Stimulated activated CD8-positive, alpha-beta memory T cell treated with anti-CD3 and anti-CD28 coated beads, Interleukin-4, amount 100 ng/mL, for 48 hours (primary cell): ENCODE results near the gene SGIP1.
"Not testable (repeated sequence)": the region's sequence is repeated elsewhere in the genome, so short reads cannot be mapped to it uniquely, and the experiment has no call there.

Experiments used
- DNase-seq: peaks from one replicate; pipeline ENCODE4 v3.0.0-alpha.2; 2020

SGIP1 gene

DNA sequence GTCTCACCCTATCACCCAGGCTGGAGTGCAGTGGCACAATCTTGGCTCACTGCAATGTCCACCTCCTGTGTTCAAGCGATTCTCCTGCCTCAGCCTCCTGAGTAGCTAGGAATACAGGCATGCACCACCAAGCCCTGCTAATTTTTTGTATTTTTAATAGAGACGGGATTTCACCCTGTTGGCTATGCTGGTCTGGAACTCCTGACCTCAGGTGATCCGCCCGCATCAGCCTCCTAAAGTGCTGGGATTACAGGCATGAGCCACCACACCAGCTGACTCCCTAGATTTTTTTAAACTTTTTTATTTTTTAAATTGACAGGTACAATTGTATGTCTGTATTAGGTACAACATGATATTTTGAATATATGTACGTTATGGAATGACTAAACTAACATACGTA, 200.6 kb downstream of the SGIP1 start:
- DNase-seq: not testable (repeated sequence)

DNA sequence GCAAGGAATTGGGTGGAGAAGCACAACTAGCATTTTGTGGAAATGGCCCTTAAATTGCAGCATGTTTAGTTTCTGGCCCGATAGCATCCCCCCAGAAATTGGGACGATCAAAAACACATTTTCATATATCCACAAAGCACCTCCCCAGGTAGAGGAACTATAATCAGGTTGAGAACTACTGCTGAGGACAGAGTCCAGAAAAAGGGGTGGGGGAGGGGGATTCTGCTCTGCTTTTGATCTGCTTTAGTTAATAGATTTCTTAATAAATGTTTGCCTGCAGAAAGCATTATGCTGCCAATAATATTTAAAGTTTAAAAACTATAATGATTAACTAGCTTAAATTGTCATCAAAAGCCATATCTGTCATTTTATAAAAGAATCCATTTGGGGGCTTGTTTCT, 203.9 kb downstream of the SGIP1 start:
- DNase-seq: no peak

DNA sequence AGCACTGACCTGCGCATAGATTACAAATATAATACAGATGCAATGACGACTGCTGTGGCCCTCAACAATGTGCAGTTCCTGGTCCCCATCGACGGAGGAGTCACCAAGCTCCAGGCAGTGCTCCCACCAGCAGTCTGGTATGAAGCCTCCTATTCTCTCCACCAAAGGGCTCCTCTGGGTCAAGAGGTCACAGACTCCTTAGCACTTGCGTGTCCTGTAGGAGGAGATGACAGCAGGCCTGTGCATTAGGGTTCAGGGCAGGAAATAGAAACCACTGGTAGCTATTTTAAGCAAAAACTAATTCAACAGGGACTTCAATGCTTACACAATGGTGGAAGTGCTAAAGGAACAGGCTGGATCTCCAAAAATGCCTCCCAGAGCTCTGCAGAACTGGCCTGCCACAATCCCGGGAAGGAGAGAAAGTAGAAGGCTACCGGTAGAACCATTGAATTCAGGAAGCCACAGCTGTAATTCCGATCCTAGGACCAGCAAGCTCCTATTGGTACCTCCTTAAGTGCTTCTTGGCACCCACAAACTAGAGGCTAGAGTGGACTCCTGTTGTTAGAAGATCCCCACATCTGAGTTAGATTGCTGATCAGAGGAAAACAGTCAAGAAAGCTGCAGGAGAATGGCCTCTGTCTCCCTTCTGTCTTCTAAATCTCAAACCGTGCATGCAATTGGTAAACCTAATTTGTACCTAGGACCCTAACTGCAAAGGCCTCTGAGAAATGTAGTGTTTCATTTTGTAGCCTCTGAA, 205.6 kb downstream of the SGIP1 start:
- no peak for DNase-seq

DNA sequence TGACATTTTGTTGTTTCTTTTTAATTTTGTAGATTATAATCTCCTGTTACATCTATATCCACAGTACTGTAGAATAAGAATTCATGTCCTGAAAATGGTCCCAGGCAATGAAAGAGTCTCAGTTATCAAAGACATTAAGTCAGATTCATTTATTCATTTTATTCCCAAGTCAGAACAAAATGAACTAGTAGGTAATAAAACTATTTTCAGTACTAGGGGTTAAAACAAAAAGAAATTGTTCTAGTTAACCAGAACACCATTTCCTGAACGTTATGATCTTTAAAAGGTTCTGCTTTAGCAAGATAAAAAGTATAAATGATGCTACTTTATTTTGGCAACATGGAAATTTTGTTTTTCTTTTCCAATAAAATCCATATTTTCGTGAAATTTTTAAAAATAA, 211.5 kb downstream of the SGIP1 start:
- no peak for DNase-seq

DNA sequence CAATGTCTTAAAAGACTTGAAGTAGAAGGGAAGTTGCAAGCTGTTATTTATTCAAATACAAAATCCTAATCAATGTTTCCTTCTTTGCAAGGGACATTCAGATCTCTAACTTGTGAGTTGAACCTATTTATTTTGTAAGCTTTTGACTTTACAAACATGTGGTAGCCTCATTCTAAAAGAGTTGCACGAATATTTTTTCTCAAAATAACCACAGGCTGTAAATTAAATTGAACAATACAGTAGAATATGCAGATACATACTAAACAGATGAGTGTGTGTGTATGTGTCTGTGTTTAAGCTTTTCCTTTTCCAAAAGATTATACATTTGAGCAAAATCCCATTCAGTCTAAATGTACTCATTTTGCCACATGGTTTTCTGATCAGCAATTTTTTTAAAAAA, 213.5 kb downstream of the SGIP1 start:
- no peak for DNase-seq

DNA sequence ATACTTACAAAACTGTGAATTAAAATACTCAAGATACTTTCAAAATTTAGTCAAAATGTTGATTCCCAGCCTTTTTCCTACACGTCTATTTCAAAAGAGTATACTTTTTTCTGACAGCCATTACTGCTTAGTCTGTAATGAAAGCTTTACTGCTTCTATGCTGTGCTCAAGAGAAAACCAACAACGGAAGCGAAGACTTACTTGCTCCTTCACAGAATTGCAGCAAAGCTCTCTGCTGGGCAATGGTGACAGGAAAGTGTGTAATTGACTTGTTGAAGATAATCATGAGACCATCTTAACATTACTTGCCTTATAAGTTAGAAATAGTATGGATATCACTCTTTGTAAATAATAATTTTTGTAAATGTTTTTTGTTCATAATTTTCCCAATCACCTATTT, 216.6 kb downstream of the SGIP1 start:
- DNase-seq: no peak

DNA sequence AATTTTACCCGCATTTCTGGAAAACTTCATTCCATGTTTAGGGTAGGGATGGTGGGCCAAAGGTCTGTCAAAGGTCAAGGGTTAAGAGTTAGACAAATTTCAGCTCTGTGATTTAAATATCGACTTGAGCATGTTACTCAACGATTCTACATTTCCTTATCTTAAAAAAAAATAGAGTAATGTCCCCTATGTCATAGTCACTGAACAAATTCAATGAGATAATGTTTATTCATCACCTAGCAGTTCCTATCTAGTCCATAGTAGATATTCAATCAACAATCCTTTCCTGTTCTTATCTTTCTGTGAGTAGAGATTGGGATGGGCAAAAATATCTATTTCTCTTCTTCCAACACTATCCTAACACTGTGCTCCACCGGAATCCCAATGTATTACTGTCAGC, 217.2 kb downstream of the SGIP1 start:
- no peak for DNase-seq

DNA sequence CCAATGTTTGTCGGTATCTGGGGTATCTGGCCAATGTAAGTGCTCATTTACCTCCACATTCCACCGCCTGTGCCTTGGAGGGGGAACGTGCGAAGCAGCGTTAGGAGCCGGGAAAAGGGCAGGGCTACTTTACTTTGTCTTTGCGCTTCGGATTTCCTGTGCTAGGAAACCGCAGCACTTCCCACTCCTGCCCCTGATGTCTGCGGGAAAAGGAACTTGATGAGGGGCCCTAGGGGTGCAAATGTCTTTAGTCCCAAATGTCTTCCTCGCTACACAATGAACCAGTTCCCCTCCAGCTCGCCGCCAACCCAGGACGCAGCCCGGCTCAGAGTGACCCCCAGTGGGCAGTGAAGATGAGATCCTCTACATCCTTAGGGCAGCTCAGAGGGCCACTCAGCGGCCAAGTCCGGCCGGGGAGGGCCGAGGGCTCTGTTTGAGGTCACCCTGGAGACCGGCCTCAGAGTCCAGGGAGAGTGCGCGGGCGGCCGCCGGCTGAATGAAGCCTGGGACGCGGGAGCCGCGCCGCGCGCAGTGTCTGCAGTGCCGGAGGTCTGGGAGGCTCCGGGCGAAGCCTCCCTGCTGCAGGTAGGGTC, 218.1 kb downstream of the SGIP1 start, which contains the start of gene DYNLT5:
DYNLT5 (plus strand) TSS at position 460 of the 593 bp plus-strand sequence. CDS start 2,200 bp downstream, outside the sequence.
- DNase-seq: no peak

DNA sequence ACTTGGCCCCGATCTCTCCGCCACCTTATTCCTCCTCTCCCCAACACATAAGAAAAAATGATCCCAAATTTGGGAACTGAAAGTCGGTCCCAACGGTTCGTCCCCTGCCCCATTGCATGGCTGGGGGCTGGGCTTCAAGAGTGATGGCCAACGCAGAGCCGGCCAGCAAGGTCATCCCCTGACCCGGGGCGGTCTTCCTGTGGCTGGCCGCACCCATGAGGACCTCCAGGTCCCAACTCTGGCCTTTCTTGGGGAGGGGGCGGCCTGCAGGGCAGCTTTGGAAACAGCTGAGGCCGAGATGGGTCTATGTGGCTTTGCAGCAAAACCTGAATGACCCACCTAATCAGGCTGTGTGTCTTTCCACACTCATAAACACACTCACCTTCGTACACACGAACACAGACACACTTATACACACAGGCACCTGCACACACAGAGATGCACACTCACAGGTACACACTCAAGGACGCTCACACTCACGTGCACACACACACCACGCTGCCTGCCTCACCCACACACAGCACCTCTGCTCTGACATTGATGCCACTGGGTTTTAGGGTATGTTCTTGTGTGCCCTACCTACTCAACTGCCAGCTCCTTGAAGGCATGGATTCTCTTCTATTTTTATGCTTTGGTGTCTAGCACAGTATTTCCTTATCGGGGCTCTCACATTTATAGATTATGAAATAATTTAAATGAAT, 218.9 kb downstream of the SGIP1 start:
- DNase-seq: no peak

DNA sequence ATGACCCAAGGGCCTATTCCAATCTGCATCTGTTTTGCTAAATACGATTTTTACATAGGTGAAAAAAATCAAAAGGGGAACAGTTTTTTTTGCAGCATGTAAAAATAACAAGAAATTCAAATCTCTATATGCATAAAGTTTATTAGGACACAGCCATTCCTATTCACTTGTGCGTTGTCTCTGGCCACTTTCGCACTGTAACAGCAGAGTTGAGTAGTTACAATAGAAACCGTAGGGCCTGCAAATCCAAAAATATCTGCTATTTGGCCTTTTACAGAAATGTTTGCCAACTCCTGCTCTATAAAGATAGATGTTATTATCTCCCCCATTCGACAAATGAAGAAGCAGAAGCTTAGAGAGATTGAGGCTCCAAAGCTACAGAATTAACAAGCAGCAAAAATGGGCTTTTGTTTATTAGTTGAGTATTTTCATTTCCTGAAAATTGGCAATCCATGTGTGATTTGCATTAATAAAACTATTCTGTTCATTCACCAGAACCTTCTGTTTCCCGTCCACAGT, 223.8 kb downstream of the SGIP1 start:
- DNase-seq: no peak

DNA sequence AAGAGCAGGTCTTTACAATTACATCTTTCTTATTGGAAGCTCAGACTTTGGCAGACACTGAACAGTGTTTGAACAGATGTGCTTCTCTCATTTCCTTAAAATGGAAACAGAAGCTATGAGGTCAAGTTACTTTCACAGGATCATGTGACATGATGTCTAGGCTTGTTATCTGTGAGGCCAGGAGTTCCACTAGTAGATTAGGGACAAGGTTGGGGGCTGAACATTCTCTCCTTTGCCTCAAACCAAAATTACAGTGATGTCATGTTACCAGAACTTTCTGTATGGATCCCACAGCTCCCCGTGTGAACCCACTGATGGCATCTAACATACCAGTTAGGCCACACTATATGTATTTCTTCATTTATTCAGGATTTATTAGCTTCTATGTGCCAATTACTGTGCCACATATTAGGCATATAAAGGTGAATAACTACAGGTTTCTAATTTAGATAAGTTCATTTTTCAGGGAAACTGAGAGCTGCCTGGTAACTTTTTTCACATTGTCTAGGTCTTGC, 224.3 kb downstream of the SGIP1 start:
- no peak for DNase-seq

DNA sequence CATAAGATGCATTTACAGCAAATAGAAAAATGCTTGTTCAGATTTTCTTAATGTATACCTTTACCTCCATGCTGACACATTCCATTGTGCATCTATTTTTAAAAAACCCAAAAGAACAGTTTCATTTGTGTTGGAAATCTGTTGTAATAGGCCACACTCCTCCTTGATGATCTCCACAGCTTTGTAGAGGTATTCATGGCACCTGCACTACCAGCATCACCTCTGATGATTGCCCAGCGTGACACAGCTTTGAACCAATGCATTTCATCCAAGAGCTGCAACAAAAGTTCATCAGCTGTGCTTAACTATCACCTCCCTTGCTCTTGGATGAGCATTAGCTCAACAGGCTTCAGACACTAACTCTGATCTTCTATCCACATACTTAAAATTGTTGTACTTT, 226.6 kb downstream of the SGIP1 start:
- DNase-seq: no peak

DNA sequence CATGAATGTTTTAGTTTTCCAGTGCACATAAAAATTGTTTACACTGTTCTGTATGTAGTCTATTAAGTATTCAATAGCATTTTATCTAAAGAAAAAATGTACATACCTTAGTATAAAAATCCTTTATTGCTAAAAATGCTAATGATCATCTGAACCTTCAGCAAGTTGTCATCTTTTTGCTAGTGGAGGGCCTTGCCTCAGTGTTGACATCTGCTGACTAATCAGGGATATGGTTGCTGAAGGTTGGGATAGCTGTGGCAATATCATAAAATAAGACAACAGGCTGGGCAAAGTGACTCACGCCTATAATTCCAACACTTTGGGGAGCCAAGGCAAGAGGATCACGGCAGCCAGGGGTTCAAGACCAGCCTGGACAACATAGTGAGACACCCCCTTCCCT, 227.3 kb downstream of the SGIP1 start:
- DNase-seq: no peak

DNA sequence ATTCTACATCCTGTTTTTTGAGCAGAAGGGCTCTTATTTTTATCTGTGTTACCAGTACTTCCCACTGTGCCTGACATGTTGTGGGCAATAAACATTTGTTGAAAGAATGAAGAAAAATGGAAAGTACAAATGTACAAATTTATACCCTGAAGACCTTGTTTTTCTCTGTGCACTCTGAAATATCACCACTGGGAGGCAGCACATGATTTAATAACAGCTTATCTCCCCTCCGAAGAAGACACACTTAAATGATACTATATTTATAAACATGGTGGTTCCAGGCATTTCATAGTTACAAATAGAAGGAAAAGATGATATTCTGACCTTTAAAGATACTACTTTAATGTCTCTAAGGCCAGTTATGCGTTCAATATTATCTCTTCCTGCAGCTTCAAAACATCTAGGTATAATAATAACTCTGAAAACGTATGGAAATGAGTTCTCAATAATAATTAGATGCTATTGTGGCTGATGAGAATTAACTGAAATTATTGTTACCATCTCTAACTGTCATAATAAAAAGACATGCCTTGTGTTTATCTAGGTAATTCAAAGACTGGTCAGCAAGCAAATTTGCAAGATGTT, 231.1 kb downstream of the SGIP1 start:
- DNase-seq: peak; percentile 68

DNA sequence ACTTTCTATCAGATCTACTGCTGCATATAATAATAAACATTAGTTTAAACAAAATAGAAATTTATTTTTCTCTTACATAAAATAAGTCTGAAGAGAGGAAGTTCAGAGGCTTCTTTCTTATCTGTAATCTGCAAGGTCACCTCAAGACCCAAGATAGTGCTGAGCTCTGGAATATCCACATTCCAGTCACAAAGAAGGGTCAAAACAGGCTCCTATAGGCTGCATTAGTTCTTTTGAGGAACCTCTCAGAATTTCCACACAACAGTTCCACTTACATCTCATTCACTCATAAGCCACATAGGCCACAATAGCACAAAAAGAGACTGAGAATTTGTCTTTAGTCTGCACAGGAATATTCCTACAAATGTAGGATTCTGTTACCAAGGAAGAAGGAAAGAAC, 233.7 kb downstream of the SGIP1 start:
- no peak for DNase-seq

DNA sequence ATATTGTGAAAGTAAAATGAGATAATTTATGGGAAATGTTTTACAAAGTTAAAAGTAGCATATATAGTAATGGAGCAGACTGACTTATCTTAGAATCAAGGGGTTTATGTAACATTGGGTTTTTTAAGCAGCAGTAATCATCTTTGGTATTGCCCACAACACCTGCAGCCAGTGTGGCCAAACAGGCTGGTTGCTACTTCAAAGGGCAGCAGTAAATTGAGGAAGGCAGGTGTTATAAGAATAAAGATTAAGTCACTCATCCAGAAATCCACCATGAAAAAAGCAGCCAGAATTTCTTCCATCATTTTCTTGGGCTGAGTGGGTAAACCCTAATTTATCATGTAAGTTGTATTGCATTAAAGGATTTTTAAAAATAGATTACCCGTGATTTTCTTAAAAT, 235.0 kb downstream of the SGIP1 start:
- no peak for DNase-seq

DNA sequence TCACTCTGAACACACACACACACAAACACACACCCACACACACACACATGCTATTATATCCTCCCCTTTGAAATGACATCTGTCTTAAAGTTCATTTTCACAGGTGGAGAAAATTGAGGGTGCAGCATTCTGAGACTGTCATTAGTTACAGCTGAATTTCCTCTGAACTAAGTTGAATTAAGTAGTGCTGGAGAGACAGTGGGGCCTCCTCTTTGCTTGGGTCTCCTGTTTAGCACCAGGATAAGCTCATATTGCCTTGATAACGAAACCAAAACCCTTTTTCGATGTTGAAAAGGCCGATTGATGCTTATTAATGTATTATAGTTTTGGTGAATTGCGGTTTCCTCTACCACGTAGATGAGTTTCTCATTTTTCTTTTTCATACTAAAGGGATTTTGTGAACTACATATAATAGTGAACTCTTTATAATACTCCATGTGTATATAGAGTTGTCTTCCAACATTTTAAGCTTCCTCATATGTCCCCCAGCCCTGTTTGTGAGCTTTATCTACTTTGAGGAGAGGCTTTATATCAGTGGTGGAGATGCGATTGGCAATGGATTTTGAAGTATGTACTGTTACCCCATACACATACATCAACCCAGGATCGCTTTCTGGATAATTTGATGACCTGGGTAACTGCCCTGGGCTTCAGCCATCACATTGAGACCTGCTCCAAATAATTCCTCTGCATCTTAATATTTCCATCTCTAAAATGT, 235.7 kb downstream of the SGIP1 start:
- DNase-seq: no peak

DNA sequence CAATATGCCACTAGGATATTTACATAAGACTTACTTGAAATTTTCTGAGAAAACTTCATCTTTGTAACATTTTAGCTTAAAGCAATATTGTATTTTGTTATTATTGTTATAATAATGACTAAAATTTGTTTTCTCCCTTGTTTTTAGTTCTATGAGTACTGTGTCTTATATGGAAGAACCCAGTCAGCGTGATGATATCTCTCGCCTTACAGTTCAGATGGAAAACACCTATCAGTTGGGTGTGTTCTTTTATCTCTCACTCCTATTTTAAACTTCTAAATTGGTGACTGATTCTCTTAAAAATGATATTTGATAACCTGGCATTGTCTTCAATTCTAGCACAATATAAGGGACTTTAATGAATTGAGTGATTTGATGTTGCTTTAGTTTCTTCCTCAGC, 236.3 kb downstream of the SGIP1 start:
- DNase-seq: no peak

DNA sequence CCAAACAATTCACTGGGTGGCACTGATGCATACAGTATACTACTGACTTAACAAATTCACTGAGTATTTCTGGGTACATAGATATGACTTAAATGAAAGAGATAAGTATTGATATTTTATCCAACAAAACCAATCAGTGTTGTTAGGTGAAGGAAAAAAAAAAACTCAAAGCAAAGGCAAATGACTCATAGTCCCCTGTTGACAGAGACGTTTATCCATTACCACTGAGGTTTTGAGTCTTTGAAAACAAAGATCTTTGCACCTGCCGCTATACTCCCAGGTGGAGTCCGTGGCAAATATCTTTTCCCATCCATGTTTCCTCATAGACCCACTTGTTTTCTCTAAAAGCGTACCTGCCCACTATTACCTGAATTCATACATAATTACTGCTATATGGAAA, 236.7 kb downstream of the SGIP1 start:
- DNase-seq: no peak

DNA sequence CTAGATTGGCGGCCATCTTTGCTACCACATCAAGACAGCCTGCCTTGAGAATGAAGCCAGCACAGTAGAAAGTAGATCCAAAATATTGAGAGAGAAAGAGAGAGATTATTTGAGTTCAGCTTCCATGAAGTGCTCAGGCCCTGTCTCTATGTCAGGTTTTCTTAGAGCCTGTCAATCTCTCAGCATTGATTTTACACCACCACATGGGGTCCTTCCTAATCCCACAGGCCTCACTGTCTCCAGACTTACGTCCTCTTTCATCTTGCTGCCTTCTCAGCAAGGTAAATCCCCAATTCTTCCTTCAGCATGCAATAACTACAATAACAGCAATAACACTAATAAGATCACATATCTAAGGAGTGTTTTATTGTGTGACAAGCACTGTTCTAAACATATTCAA, 239.3 kb downstream of the SGIP1 start:
- no peak for DNase-seq

DNA sequence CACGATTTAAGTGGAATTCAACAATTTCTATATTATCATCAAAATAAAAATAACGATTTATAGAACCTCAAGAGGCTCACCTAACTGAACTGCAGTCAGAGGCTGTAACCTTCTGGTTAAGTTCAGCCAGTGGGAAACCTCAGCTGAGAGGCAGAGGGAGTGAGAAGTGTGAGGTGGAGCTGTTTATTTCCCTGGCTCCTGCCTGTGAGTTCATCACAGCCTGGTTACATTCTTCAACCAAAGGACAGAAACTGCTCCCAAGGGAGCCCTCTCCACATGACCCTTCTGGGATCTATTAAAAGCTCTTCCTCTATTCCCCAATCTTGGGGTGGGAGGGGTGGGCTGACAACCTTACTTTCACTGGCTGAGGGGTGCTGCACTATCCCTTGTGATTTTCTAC, 240.5 kb downstream of the SGIP1 start:
- no peak for DNase-seq

DNA sequence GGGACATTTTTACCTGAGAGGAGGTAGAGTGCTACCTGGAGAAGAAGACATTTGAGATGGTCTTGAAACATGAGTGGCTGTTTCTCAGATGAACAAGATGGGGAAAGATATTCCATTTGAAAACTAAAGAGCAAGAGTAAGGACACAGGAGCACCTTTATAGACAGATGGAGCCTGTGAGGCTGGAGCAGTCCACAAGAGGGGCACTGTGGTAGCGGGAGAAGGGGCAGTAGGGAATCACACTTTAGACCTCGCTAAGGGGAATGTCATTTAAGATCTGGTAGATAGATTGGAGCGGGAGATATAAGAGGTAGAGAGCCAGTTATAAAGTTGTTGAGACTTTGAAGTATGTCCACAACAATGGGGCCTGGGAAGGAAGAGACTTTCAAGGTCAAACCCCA, 241.7 kb downstream of the SGIP1 start:
- DNase-seq: no peak

DNA sequence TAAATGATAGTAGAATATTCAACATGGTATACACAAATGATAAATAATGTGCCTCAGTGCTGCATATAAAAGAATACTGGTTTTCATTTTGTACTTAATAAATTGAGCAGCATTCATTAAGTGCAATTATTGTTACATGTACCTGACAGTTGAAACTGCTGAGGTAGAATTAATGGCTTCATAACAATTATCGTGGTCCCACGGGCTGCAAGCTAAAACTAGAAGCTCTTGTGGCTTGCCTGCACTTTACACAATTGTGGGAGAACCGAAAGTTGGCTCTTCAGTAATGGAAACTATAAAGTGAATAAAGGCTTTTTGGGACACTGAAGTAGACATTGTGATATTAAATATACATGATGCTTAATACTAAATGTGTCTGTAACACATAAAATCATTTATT, 243.9 kb downstream of the SGIP1 start:
- DNase-seq: no peak
